HG03460 (cell line): ENCODE data around the gene NMNAT2.

Experiments used
- ATAC-seq: cut with Tn5 transposase; IDR thresholded peaks from one replicate; pipeline ENCODE4 v1.9.1; 2021; ENCODE audit not compliant: unreplicated experiment

NMNAT2 gene

DNA sequence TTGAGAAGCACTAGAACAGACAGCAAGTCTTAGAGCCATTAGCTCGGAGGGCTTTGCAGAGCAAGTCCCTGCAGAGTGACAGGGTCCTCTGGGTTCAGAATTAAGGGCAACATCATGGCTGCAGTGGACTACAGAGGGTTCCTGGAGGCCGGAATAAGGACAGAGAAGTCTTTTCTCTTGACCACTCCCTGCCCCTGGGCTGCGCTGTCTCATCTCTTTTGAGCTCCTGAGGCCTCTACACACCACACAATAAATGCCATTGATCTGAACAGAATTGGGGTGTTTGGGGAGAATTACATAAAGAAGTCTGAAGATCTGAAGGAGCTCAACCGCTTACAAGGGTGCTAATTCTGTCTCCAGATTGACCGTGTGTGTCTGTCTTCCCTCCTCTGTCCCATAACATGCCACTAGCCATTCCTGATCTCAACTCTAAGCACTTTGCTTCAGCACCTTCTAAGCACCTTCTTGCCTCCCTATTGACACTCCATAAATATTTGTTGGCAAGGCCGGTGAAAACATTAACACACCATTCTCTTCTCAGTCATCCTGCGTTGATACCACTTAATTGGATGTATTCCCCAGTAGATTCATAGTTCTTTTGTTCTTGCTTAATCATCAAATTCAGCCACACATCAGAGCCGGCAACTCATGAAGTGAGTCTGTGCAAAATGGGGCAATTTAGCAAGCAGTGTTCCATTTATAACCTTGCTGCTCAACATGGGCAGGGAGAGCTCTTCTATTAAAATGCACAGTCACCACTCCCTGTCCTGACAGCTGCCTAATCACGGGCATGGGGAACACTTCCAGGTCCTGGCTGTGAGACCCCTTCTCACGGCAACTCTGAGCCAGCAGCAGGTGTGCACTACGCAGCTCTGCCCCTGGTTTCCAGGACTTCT is 49.7 kb downstream of the NMNAT2 start:
- no peak for ATAC-seq

DNA sequence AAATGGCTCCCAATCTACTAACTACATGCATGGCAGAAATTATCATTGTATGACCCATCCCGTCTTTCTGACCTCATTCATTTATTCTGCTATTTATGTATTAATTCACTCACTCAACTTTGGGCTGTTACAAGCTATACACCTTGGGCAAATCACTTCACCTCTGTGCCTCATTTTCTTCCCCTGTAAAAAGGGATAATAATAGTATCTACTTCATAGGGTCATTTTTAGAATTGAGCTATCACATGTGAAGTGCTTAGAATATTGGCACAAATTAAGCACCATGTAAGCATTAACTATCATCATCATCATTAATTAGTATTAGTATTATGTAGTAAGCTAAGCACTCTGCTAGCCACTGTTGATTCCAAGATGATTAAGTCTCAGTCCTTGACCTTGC is 52.1 kb downstream of the NMNAT2 start:
- no peak for ATAC-seq

DNA sequence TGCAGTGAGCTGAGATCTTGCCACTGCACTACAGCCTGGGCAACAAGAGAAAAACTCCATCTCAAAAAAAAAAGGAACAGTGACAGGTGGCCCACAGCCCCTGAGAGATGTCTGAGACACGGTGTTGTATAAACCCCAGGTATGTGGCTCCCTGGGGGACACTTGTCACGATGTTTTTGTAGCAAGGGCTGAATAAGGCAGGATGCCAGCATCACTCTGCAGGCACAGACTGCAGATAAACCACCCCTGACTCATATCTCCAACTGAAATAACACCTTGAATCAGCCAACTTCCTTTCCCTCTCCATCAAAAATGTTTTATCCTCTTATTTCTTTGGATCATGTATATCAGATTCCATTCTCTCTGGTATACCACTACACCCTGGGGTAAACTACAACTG is 52.5 kb downstream of the NMNAT2 start:
- no peak for ATAC-seq

DNA sequence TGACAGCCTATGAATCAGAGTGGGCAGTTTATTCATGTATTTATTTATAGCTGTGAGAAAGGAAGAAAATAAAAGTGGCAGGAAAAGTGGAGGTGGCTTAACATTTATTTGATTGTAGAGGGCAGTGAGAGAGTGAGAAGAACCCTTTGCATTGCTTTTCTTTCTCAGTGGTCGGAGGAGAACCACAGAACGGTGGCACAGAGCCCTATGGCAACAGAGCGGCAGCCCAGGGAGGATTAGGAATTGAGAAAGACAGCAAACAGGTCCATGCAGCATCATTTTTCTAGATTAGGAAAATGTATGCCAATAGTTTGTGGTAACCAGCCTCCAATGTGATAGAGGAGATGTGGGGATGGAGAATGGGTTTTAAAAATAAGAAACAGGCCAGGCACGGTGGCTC is 53.1 kb downstream of the NMNAT2 start:
- no peak for ATAC-seq

DNA sequence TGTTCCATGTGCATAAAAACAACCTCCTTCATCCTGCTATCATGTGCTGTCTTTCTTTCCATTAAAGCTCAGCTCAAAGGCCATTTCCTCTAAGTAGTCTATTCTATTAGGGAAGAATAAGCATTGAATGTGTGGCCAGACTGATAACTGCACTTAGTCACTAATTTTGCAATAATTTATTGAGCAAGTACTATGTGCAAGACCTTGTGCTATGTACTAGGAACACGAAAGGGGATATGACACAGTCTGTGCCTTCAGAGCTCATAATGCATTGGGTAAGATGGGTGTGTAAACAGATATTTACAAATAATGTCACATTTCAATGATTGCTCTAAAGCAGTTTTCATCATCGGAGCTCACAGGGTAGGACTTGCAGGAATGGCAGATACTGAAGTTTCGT is 54.2 kb downstream of the NMNAT2 start:
- no peak for ATAC-seq

DNA sequence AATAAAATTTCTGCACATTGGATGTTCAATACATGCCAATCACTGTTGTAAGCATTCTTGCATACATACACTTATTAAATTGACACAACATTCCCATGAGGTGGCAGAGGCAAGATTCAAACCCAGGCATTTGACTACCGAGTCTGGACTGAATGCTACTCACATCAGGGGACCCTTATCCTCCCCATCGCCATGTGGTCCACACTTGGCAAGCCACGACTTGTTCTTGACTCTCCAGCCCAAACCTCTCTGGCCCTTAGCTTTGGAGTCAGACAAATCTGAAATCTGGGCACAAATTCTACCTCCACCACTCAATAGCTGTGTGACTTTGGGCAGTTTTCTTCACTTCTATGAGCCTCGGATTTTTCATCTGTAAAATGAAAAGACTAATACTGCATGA is 57.1 kb downstream of the NMNAT2 start:
- ATAC-seq: no peak

DNA sequence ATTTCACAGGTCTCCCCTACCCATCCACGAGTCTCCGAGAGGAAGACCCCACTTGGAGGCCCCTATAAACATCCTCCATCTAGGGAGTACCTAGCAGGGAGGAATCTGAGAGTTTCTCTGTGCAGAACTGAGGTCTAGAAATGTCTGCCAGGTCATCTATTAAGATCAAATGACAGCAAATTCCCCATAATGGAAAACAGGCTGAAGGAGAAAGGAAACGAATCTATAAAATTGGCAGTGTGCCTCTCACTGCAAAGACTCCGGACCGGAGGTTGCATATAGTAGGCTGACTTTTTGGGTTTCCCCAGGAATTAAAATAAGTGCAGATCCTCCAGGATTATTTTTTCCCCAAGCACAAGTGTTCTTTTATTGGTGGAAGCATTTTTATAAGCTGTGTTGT is 57.7 kb downstream of the NMNAT2 start:
- no peak for ATAC-seq

DNA sequence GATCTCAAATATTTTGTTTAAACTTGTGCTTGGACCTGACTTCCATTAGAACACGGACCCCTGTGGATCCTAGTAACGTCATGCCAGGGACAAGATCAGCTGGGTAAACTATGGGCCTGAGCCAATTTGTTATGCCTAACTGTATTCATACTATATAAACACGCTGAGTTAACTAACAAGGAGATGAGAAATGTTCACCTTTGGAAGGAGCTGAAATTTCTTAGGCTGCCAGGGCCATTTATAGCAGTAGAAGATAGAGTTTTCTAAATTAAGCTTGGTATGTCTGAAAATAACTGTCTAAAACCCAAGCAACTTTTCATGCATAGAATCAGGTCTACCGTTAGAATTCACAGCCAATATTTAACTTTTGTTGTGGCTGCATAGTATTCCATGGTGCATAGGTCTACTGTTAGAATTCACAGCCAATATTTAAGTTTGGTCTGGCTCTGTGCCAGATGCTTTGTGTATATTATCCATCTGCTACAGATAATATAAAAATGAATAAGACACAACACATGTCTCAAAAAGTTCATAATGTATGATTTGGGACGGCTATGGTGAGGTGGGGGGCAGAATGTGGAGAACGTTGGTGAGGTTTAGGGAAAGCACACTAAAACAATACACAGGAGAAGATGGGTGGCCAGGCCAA is 61.5 kb downstream of the NMNAT2 start:
- ATAC-seq: no peak

DNA sequence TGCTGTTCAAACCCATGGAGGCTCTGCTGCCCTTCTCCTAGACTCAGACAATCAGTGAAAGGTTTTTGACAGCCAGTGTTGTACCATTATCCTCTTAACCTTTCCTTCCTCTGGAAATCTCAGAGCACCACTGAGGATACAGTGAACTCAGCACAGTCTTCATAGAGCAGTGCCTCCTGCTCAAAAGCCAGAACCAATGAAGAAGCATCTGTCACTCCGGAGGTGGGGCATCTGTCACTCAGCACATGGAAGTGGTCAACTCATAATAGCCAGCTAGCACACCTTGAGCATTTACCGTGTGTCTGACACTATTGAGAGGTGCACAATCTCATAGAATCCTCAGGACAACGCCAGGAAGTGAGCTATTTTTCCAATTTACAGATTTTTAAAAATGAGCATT is 62.4 kb downstream of the NMNAT2 start:
- ATAC-seq: no peak

DNA sequence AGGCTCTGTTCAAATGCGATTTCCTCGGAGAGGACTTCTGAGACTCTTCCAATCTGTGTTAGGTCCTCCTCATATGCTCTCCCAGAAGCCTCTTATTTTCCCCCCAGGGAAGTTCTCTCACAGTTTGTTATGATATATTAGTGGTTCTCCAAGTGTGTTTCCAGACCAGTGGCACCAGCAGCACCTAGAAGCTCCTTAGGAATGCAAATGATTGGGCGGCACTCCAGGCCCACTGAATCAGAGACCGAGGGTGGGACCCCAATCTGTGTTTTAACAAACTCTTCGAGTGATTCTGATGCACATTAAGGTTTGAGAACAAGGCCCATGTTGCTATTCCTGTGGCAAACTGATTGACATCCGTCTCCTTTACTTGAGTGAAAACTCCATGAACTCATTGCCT is 63.0 kb downstream of the NMNAT2 start:
- ATAC-seq: no peak

DNA sequence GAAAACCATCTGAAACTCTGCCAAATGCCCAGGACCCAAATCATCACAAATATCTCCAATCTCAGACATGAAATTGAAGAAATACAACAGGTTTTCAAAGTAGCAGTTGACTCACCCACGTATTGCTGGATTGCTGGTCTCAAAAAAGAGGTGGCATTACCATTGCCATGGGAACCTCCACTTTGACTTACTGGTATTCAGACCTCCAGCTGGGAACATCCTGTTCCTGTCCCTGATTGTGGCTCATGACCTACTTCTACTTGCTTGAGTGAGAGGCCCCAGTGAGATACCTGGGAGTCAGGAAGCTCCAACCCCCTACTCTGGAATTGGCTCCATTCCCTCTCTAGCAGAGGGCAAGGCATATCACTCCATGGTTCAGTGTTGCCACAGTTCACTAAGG is 64.6 kb downstream of the NMNAT2 start:
- ATAC-seq: no peak

DNA sequence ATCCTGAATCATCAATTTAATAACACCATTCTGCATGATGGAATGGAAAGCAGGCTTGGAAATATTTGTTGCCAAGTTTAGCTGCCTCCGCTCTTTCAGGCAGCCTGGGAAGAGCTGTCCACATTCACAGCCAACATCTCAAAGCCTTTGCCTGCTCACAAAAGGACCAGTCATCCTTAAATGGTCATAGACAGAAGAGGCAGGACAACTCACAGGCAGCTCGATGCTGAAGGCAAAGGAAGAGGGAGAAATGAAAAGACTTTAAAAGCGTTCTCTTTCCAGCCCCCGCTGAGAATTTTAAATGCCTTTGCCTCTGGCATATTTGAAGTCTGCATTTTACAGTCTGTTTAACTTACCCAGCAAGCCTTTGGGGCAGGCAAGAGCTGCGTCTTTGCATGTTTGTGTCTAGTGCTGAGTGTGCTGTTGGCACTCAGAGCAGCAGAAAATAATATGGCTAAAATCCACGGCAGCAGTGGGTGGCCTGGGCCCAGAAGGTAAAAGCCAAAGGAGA is 68.9 kb downstream of the NMNAT2 start:
- ATAC-seq: no peak

DNA sequence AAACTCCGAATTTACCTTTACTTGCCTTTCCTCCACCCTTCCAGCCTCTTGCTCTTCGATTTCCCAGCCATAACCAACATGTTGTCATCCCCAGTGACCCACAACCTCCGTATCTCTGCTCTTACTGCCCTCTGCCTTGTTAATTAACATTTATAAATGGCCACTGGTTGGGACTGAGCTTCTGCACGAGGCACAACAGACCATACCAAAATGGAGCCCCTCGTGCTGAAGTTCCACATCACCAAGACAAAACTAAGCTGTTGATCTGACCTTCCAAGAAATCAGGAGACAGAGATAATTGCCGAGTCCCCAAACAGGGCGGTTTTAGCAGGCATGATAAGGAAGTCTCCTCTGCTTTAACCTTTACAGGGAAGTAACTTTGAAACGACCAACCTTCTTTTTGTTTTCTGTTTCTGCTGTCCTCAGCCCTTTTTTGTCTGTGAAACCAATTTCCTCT is 71.9 kb downstream of the NMNAT2 start:
- no peak for ATAC-seq

DNA sequence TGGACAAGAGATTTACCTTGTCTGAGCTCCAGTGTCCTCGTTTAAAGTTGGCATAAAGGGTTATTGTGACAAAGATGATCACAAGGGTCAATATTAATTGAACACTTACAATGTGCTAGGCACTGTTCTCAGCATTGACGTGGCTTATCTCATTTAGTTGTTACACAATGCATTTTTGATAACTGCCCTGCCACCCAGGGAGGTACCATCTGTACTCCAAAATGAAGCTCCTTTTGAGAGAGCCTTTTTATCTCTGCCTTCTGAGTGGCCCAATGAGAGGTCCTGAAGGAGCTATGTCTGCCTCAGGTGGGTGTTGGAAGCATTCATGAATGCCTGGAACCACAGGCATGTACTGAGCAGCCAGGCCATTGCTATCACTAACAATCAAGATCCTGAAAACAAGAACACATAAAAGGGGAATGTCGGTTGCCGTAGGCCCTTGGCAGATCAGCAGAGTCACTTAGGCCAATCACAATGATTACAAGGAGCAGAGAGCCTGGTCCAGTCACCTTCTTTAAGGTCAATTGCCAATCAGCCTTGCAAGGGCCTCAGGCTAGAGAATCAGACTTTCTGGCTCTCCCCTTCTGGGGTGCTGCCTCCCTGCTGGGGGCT is 78.5 kb downstream of the NMNAT2 start:
- ATAC-seq: no peak

DNA sequence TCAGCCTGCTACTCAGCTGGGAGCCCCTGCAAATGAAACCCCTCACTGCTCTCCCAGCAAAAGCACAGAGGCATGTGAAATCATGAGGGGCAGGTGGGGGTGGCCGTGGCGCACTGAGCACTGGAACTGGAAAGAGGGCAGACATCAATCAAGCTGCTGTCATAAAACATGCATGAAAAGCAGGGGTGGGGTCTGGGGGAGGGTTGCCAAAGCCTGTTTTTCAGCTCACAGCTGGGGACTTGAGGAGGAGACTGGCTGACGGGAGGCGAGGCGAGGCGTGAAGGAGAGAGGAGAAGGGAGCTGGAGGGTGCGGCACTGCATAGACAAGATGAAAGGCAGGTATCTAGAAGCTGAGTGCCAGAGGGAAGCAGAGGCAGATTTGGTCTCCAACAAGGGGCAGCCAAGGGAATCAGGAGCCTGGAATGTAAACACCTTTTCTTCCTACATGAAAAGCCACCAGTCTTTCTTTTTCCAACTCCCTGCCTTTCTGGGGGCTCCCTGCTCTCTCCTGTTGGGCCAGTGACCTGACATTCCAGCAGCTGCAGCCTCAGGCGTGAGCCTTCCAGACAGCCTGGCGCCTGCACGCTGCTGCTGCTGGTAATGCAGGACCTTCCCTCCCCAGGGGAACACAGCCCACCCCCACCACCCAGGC is 87.0 kb downstream of the NMNAT2 start:
- ATAC-seq: no peak

DNA sequence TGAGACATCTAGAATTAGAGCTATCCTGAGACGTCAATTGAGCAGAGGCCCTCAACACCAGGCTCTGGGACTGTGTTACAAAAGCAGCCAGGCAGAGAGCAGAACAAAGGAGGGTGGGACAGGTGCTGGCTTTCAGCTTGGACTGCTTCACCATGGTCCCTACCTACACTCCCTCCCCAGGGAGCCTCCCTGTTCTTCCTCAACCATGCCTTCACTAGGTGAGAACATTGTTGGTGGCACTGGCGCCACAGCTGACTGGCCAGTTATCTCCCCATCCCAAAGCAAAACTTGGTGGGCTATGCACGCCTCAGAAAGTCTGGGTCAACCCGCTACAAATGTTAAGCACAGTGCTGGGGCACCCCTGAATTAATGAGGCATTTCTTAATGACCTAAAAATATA is 87.8 kb downstream of the NMNAT2 start:
- no peak for ATAC-seq

DNA sequence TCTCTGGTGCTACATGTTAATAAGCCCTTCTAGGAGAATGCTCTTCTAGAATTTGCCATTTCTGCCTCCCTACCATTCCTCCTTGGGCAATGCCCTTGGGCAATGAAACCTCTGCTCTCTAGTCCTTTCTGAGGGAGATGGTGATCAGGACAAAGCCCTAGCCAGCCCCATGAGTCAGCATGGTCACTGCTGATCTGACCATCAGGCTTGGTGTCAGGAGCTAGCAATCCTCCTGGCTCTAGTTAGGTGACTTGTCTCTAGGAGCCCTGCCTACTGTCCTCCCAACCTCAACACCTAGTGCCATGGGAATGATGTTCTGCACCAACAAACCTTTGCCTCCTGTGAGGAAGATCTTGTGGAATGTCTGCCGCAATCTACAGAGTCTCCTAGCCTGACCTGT is 89.8 kb downstream of the NMNAT2 start:
- ATAC-seq: no peak

DNA sequence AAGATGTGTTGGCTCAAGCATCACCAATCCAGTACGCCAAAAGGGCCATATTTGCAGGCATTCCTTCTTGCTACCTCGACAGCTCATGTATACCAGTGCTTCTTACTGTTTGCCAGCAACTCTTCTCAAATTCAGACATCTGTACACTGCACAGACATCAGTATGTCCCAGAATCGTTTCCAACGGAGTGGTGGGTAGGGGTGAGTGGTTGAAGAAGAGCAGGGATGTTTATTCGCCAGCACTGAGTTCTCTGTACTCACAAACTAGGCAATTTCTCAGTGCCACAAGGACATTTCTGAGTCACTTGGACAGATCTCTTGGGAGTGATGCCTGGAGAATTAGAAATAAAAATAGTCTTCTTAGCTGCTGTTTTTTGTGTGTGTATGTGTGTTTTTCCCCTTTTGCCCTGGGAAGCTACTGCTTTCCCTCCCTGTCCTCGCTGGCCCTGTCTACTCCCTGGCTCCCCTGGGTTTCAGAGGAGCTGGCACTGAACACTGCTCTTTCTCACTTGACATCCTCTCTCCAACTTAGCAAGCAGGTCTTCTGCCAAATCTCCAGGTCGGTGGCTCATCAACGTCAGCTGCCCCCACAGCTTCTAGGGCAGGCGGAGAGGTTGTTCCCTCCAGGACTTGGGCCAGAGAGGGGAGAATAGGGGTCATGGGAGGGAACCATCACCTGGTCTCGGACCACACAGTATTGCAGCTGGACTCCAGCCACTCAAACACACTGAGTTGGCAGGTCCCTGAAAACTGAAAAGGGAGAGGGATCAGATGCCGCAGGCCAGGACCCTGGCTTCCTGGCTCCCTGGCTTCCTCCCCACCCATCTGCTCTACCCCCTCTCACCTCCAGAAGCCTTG is 90.5 kb downstream of the NMNAT2 start:
- no peak for ATAC-seq

DNA sequence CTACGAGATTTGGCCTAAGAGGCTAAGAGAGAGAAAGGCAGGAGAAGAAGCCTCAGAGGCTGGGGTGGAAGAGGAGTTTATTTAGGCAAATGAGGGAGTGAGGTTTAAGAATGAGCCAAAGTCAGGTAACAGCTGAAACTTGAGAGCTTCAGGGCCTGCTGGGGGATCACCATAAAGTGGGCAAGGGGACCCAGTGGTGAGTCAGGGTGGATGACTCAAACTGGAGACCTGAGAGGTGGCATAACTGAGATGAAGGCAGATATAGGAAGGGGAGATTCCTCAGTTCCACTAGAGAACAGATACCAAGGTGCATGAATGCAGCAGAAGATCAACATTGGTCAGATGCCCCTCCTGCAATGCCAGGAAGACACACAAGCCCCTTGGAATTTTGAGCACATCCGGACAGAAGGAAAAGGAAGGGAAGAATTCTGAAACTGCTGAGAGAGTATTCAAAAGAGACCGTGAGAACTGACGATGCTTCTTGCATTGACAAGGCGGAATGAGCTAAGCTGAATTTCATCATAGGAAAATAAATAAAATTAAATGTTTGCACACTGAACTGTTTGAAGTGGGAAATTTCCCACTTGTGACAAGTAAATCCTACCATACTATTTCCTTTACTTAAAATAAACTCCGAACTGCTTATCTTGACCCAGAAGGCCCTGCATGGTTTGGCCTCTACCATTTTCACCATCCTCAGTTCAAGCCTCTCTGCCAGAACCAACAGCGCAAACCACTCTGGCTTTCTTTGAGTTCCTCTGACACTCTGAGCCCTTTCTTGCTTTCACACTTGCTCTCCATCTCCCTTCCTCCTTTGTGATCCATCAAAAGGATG is 94.1 kb downstream of the NMNAT2 start:
- ATAC-seq: no peak

DNA sequence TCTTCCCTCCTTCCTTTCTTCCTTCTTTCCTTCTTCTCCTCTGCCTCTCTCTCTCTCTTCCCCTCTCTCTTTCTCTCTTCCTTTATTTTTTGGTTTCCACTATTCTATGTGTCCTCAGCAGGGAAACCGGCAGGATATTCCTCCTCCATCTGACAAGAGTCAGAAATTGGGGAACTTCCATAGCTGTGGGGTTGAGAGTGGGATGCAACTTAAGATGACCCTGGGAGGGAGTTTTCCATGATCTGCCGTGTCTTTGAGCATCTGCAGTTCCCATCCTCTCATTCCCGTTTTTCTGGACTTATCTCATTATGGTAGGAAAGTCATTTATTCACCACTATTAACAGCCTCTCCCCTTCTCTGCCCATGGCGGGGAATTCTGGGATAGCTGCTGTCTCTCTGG is 98.6 kb downstream of the NMNAT2 start:
- ATAC-seq: no peak
